Measurements from ENCODE around the gene DNPH1. TPM values are rescaled to one million over a fixed set of nuclear protein-coding genes. Genes with fewer than 3 reads are reported as not detected.
A peak's percentile ranks its signal among the peaks of the same experiment; 100 is the strongest.

DNPH1 gene
- total and polyA plus RNA-seq, 2 of the 8 experiments (the other 6 are each of a cell fraction or from before 2014, with no cell fraction given): 33.9 to 134 TPM

- Histone ChIP-seq H3K79me2 (ENCODE audit: control insufficient read depth in 1 of 2, insufficient read depth in 2 of 2, low read length in 2 of 2) (no peaks in the 10 kb centered on the region), H3K9ac (replicated peaks in 1 of 4; ENCODE audit: extremely low read depth in 1 of 4, low read depth in 3 of 4, low read length in 3 of 4) (no peak overlapping the region), H2BK120ac (replicated peaks; ENCODE audit: low read depth, low read length) (no peak overlapping the region), H3K4me2 (ENCODE audit: insufficient read depth in 1 of 2, low read depth in 2 of 2, low read length in 2 of 2) (no peak overlapping the region), H3K9me3 (ENCODE audit: insufficient read depth in 2 of 2, low read depth in 1 of 2, low read length in 1 of 2) (no peaks in the 10 kb centered on the region), H2BK12ac (ENCODE audit: low read depth, low read length) (0 out of 2 replicates have a peak overlapping the region, but pooled peaks have one; percentile 27), H3K79me1 (ENCODE audit: low read depth, low read length) (no peaks in the 10 kb centered on the region), H4K5ac (ENCODE audit: insufficient read length, low read depth, low read length) (no peak overlapping the region), H3K14ac (ENCODE audit: insufficient read length) (no peak overlapping the region), H4K8ac (ENCODE audit: extremely low read depth, insufficient read depth, low read length) (no peak overlapping the region), H3K36me3 (ENCODE audit: control insufficient read depth in 2 of 4, insufficient read depth in 4 of 4, low read length in 3 of 4) (no peaks in the 10 kb centered on the region), H3K4me1 (replicated peaks in 1 of 4; ENCODE audit: control insufficient read depth in 3 of 4, insufficient read depth in 4 of 4, low read length in 3 of 4) (no peaks in the 10 kb centered on the region), H3K23me2 (ENCODE audit: low read depth, low read length) (no peaks in the 10 kb centered on the region; the same call in 1 of the 2 replicates), H3K27me3 (replicated peaks in 1 of 4; ENCODE audit: control insufficient read depth in 3 of 4, extremely low read depth in 1 of 4, insufficient read depth in 3 of 4, low read length in 3 of 4) (no peaks in the 10 kb centered on the region), H2AK5ac (ENCODE audit: low read depth, low read length) (no peak overlapping the region), H2AFZ (ENCODE audit: low read length) (no peak overlapping the region), H4K91ac (replicated peaks; ENCODE audit: insufficient read length, low read length) (no peak overlapping the region), H3K23ac (ENCODE audit: insufficient read length) (no peak overlapping the region), H2BK5ac (ENCODE audit: low read depth, low read length) (no peak overlapping the region), H3K4ac (replicated peaks; ENCODE audit: insufficient read length, low read depth, low read length) (no peak overlapping the region), H3K56ac (replicated peaks; ENCODE audit: insufficient read length, low read depth, low read length) (no peak overlapping the region), H3K4me3 (ENCODE audit: extremely low read depth in 1 of 4, insufficient read depth in 2 of 4, low read depth in 3 of 4, low read length in 4 of 4) (no peak overlapping the region), H2BK15ac (ENCODE audit: low read length) (no peak overlapping the region), H2BK20ac (ENCODE audit: low read length) (no peak overlapping the region), H3K27ac (ENCODE audit: low read depth, low read length) (no peak overlapping the region), H4K20me1 (replicated peaks in 1 of 2; ENCODE audit: control insufficient read depth in 1 of 2, insufficient read depth in 2 of 2, low read length in 2 of 2) (no peaks in the 10 kb centered on the region), H3K18ac (ENCODE audit: extremely low read depth, low read length) (no peak overlapping the region)
- WGBS, 2 experiments (ENCODE audit: extremely low coverage in 1 of 2, insufficient coverage in 1 of 2, insufficient read length in 1 of 2, insufficient replicate concordance in 2 of 2, low coverage in 1 of 2, low lambda C conversion rate in 2 of 2, missing lambda C conversion rate in 1 of 2): 95% methylated on average over 8 of the region's 8 CpGs; no CpG with 5 or more reads in 1 of the 2 experiments
- FAIRE-seq (no peak), DNase-seq (ENCODE audit: low read depth in 1 of 2, low spot score in 2 of 2) (no peak)
- TF ChIP-seq SAP30 (IDR thresholded peaks at IDR 0.05; ENCODE audit: insufficient read depth, insufficient replicate concordance, low read length) (no peak), CTBP2 (IDR thresholded peaks at IDR 0.05; ENCODE audit: borderline replicate concordance, insufficient read depth, insufficient read length, low read length) (no peak), RAD21 (IDR thresholded peaks at IDR 0.05 in 1 of 2, conservative IDR thresholded peaks at IDR 0.05 in 1 of 2; ENCODE audit: low read depth in 2 of 2, low read length in 2 of 2) (no peak), TCF12 (IDR thresholded peaks at IDR 0.05; ENCODE audit: low read depth, low read length) (no peak), SP4 (IDR thresholded peaks at IDR 0.05; ENCODE audit: low read length) (no peak), CBX8 (IDR thresholded peaks at IDR 0.05; ENCODE audit: borderline replicate concordance, low read depth, low read length) (no peak), POU5F1 (IDR thresholded peaks at IDR 0.05; ENCODE audit: low read depth, low read length) (no peak), KDM1A (IDR thresholded peaks at IDR 0.05; ENCODE audit: borderline replicate concordance, low read length) (no peak), TAF7 (optimal IDR thresholded peaks at IDR 0.05; ENCODE audit: borderline replicate concordance, low read depth, low read length) (no peak), EGR1 (IDR thresholded peaks at IDR 0.05; ENCODE audit: borderline replicate concordance, low read depth, low read length) (no peak), SP2 (IDR thresholded peaks at IDR 0.05; ENCODE audit: low read length) (no peak), EP300 (IDR thresholded peaks at IDR 0.05; ENCODE audit: borderline replicate concordance in 1 of 2, low read depth in 2 of 2, low read length in 2 of 2) (no peak), SRF (IDR thresholded peaks at IDR 0.05; ENCODE audit: low read depth, low read length) (no peak), CHD1 (IDR thresholded peaks at IDR 0.05; ENCODE audit: low read depth, low read length) (no peak)
- ChIA-PET CTCF (ENCODE audit: partially characterized antibody) (interaction anchor here (0.8 to 1.0 kb wide), 2 partner anchors 10 to 27 kb away, joined by 3 read pairs; no protein-coding TSS in a partner anchor), POLR2A (ENCODE audit: partially characterized antibody) (interaction anchor here (0.9 to 1.9 kb wide), 5 partner anchors 18 to 33 kb away, joined by 3 to 5 read pairs (median 4); partner anchors contain the start of gene SRF)
Measured at GRCh38 chr6:43203718-43204095, 25.6 kb downstream of the DNPH1 start.
